ENCODE results near the gene FOXJ1.

The FOXJ1 gene

GRCh38 chr17:76091526-76092286, 49.3 kb downstream of the FOXJ1 start:
- no peak for DNase-seq

DNA sequence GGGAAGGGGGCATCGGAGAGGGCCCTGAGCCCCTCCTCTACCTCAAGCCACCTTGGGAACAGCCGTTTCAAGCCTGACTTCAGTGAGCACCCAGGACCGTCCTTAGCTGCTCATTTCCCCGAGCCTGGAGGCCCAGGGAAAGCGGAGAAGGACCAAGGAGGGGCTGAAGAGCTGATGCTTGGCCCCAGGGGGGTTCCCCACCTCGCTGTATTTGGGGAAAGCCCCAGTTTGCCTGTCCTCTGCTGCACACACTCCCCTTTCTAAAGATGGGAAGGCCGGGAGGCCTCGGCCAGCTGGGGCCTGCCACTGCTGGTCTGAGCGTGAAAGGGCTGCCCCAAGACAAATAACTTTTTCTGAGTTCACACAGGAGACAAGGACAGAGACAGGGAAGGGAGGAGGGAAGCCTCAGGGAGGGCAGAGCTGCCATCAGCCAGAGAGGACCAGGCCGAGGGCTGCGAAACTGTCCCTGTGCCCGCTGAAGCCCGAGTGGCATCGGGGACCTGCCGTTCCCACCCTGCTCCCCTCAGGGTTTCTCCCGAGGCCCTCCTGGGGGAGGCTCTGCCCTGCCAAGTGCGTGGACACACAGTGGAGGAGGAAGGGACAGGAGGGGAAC, 50.4 kb downstream of the FOXJ1 start:
- DNase-seq: no peak

GRCh38 chr17:76089680-76090516, 51.1 kb downstream of the FOXJ1 start:
- no peak for DNase-seq

DNA sequence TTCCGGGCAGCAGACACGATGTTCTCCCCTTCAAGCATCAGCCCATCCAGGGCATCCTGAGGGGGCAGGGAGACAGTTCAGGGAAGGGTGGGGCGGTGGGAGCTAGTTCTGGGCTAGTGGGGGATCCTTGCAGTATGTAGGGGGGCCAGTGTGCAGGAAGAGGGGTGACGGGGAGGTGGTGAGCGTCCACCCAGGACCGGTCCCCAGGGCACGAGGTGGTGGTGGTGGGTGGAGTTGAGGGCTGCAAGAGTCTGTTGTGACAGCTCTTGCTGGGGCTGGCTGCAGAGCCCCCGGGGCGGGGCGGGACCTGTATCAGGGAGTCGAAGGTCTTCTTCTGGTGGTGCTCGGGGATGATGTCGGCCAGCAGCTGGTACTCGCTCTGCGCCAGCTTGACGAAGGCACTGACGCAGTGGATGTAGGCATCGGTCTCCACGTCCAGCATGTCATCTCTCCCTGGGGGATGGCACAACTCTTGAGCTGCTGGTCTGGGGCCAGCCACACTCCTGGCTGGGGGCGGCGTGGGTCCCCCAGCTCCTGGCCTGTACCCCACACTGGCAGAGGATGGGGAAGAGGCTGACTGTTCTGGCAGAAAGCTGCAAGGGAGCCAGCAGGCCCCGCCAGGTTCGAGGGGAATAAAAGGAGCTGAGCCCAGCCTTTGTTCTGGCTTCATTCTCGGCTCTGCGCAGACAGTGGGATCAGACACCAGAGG, 52.0 kb downstream of the FOXJ1 start:
- no peak for DNase-seq

- no peak for DNase-seq
Measured at GRCh38 chr17:76088041-76088867, 52.8 kb downstream of the FOXJ1 start.

- no peak for DNase-seq
Measured at GRCh38 chr17:76087531-76087930, 53.5 kb downstream of the FOXJ1 start.

GRCh38 chr17:76086384-76086783, 54.7 kb downstream of the FOXJ1 start:
- no peak for DNase-seq
